SU-DHL-6 (cell line): ENCODE results near the gene MYO5C.

Experiments
- H2AFZ ChIP-seq: fragments of 200-600 bp; sonication (generic); 2 replicates; pipeline ENCODE4 v1.6.1; 2014; ENCODE audit warnings: low read depth, mild to moderate bottlenecking, moderate library complexity, mixed read lengths, antibody characterized with exemption, low read length; ENCODE audit not compliant: severe bottlenecking
- H3F3A ChIP-seq: fragments of 200-600 bp; shearing (Covaris generic); 2 replicates; pipeline ENCODE4 v1.6.0; 2016; ENCODE audit warnings: antibody characterized with exemption, mild to moderate bottlenecking; ENCODE audit not compliant: insufficient read depth
- H3K27ac ChIP-seq: fragments of 200-600 bp; sonication (generic); 2 replicates; pipeline ENCODE4 v1.5.1; 2016; ENCODE audit warnings: low read depth, mild to moderate bottlenecking, low read length, moderate library complexity, mixed read lengths
- H3K27me3 ChIP-seq: fragments of 200-600 bp; sonication (generic), shearing (Covaris generic); 2 replicates; pipeline ENCODE4 v1.6.0; 2014; ENCODE audit warnings: mild to moderate bottlenecking, low read length
- H3K36me3 ChIP-seq: fragments of 200-600 bp; sonication (generic); 2 replicates; pipeline ENCODE4 v1.6.1; 2014; ENCODE audit warnings: mild to moderate bottlenecking, low read length, mixed read lengths
- H3K4me2 ChIP-seq: fragments of 300-600, 200-600 bp; shearing (Covaris generic), sonication (generic); 2 replicates; pipeline ENCODE4 v1.6.0; 2014; ENCODE audit warnings: low read length, low read depth, mild to moderate bottlenecking; ENCODE audit not compliant: poor library complexity, severe bottlenecking
- H3K4me3 ChIP-seq: fragments of 200-600 bp; sonication (generic); 2 replicates; pipeline ENCODE4 v1.5.1; 2014; ENCODE audit warnings: antibody characterized with exemption, low read length, mild to moderate bottlenecking, mixed read lengths; ENCODE audit not compliant: insufficient read depth, poor library complexity, severe bottlenecking
- H3K79me2 ChIP-seq: fragments of 200-600 bp; sonication (generic); 2 replicates; pipeline ENCODE4 v1.6.1; 2014; ENCODE audit warnings: mild to moderate bottlenecking, low read length, moderate library complexity; ENCODE audit not compliant: insufficient read depth
- H3K9ac ChIP-seq: fragments of 200-600 bp; sonication (generic); 2 replicates; pipeline ENCODE4 v1.7.0; 2014; ENCODE audit warnings: mild to moderate bottlenecking, low read length
- H3K9me2 ChIP-seq: fragments of 200-600 bp; sonication (generic); replicated peaks from 2 replicates; pipeline ENCODE4 v1.6.1; 2014; ENCODE audit warnings: low read length; ENCODE audit not compliant: insufficient read depth
- H3K9me3 ChIP-seq: fragments of 200-600 bp; sonication (generic); 2 replicates; pipeline ENCODE4 v1.6.1; 2014; ENCODE audit warnings: low read length, mixed read lengths; ENCODE audit not compliant: insufficient read depth
- H4K20me1 ChIP-seq: fragments of 200-600 bp; sonication (generic); 2 replicates; pipeline ENCODE4 v1.6.1; 2014; ENCODE audit warnings: low read depth, mild to moderate bottlenecking, antibody characterized with exemption, low read length, moderate library complexity, mixed read lengths
- CTCF ChIP-seq: fragments of 200-600 bp; sonication (generic); IDR thresholded peaks from one replicate; pipeline ENCODE4 v1.5.1; 2017; ENCODE audit warnings: antibody characterized with exemption, mild to moderate bottlenecking, low read length, moderate library complexity; ENCODE audit not compliant: insufficient read depth, poor library complexity, severe bottlenecking
- EZH2phosphoT487 ChIP-seq: fragments of 200-600 bp; sonication (generic), shearing (Covaris generic); conservative IDR thresholded peaks from 2 replicates; pipeline ENCODE4 v1.6.1; 2018; ENCODE audit warnings: mild to moderate bottlenecking, antibody characterized with exemption, low read length, moderate library complexity, mixed read lengths

Gene MYO5C

GRCh38 chr15:52301265-52301847 is 5.8 kb upstream of the MYO5C start:
- H3K27me3 ChIP-seq = no peaks in the 10 kb centered on the region
- no peak overlapping the region for H3K9ac ChIP-seq
- no peak overlapping the region for H3K27ac ChIP-seq
- no peak overlapping the region for H3K4me2 ChIP-seq
- no peak for TF ChIP-seq EZH2phosphoT487
- no peak for TF ChIP-seq CTCF
- H3K36me3 ChIP-seq = no peaks in the 10 kb centered on the region
- H3K9me2 ChIP-seq = no peaks in the 10 kb centered on the region
- H3F3A ChIP-seq = no peaks in the 10 kb centered on the region
- H3K9me3 ChIP-seq = no peaks in the 10 kb centered on the region
- no peak overlapping the region for H3K4me3 ChIP-seq
- H2AFZ ChIP-seq = no peak overlapping the region
- no peaks in the 10 kb centered on the region for H3K79me2 ChIP-seq
- H4K20me1 ChIP-seq = no peaks in the 10 kb centered on the region

- no peaks in the 10 kb centered on the region for H3K9me3 ChIP-seq
- H3K36me3 ChIP-seq = no peaks in the 10 kb centered on the region
- no peaks in the 10 kb centered on the region for H4K20me1 ChIP-seq
- no peaks in the 10 kb centered on the region for H3K79me2 ChIP-seq
- H3K27ac ChIP-seq = no peak overlapping the region
- no peak overlapping the region for H3K4me3 ChIP-seq
- H3K9me2 ChIP-seq = no peaks in the 10 kb centered on the region
- no peak overlapping the region for H3K4me2 ChIP-seq
- TF ChIP-seq EZH2phosphoT487 = no peak
- no peak for TF ChIP-seq CTCF
- no peak overlapping the region for H3K9ac ChIP-seq
- no peaks in the 10 kb centered on the region for H3F3A ChIP-seq
- no peak overlapping the region for H2AFZ ChIP-seq
- H3K27me3 ChIP-seq = no peaks in the 10 kb centered on the region
These were observed 653 bp downstream of the MYO5C start for GRCh38 chr15:52294881-52295420.

GRCh38 chr15:52292780-52293392 is 2.7 kb downstream of the MYO5C start:
- TF ChIP-seq EZH2phosphoT487 (no peak), CTCF (no peak)
- H3F3A ChIP-seq = no peaks in the 10 kb centered on the region
- H3K9me2 ChIP-seq = no peaks in the 10 kb centered on the region
- no peaks in the 10 kb centered on the region for H3K9me3 ChIP-seq
- no peaks in the 10 kb centered on the region for H3K36me3 ChIP-seq
- no peak overlapping the region for H3K4me3 ChIP-seq
- H4K20me1 ChIP-seq = no peaks in the 10 kb centered on the region
- H2AFZ ChIP-seq = no peak overlapping the region
- H3K79me2 ChIP-seq = no peaks in the 10 kb centered on the region
- no peak overlapping the region for H3K9ac ChIP-seq
- H3K27ac ChIP-seq = no peak overlapping the region
- no peaks in the 10 kb centered on the region for H3K27me3 ChIP-seq
- H3K4me2 ChIP-seq = no peak overlapping the region
